Kidney glomerular epithelial cell (primary cell): ENCODE results near the gene ECT2.
"Not testable (repeated sequence)": the region's sequence is repeated elsewhere in the genome, so short reads cannot be mapped to it uniquely, and the experiment has no call there.

ENCODE experiments used
- DNase-seq: peaks from one replicate; lab custom pipeline; 2025; lab: John Stamatoyannopoulos, UW

ECT2 gene

DNA sequence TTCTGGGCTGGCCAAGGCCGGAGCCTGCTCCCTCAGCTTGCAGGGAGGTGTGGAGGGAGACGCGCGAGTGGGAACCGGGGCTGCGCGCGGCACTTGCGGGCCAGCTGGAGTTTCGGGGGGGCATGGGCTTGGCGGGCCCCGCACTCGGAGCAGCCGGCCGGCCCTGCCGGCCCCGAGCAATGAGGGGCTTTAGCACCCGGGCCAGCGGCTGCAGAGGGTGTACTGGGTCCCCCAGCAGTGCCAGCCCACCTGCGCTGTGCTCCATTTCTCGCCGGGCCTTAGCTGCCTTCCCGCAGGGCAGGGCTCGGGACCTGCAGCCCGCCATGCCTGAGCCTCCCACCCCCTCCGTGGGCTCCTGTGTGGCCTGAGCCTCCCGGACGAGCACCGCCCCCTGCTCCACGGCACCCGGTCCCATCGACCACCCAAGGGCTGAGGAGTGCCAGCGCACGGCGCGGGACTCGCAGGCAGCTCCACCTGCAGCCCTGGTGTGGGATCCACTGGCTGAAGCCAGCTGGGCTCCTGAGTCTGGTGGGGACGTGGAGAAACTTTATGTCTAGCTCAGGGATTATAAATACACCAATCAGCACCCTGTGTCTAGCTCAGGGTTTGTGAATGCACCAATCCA, 116.3 kb downstream of the ECT2 start:
- not testable (repeated sequence) for DNase-seq

DNA sequence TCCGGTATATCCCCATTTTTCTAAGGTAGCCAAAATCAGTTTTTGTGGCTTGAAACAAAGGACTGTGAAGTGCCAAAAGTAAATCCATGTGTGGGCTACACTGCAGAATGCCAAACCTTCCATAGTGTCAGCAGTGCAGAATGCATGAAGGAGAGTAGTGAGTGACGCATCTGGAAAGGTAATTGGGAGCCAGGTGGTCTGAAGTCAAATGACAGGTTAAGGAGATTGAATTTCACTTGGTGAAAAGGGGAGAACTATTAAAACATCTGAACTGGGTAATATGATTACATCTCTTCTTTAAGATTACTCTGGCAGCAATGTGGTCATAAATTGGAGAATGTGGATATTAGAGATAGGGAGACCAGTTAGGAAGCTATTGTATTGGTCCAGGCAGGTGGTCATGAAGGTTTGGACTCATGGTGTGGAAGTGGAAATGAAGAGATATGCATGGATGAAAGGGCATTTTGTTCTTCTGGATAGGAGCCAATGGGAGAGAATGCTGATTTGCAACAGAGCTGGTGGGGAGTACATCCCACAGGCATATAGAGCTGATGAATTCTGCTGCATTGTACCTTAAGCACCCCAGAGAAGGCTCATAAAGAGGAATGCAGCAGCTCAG, 118.2 kb downstream of the ECT2 start:
- no peak for DNase-seq

DNA sequence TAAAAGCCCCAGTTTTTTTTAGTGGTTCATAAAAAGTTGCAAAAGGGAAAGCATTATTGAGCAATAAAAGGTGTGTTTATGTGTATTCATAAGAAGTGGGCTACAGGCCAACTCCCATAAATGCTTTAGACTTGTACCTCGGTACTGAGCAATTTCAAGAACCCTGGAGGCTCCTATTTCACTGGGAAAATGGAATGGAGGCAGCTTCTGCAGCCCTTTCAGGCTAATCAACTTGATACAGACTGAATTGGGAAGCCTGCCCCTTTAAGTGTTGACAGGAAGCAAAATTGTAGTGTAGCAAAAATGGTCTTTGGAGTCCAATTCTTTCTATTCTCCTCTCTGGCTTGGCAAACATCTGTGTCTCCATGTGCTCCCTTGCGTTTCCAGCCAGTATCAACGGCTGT, 118.8 kb downstream of the ECT2 start:
- DNase-seq = no peak

DNA sequence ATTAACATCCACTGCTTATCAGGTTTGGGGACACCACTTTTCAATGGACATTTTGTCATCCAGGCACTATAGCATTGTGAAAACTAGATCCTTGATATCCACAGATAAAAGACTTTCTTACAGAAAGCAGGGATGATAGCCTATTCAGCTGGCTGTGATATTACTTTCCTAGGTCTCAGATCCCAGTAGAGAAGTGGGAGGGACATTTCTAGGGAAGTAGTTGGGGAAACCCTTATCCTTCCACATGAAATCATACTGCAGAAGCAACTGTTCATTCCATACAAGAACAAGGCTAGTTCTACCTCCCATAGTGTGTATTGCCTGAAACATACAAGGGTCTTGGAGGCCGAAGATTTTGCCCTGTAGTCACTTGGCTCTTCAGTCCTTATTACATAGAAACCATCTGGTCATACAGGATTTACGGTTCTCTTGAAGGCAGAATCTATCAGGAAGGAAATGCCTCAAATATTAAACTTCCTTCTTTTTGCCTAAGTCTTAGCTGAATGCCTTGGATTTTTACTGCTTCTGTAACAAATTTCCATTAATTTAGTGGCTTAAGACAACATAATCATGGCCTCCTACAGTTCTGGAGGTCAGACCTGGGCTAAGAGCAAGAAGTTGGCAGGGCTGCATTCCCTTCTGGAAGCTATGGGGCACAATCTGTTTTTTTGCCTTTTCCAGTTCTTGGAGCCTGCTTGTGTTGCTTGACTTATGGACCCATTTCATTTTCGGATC, 119.4 kb downstream of the ECT2 start:
- no peak for DNase-seq
